ENCODE data around the gene RASGRP4.
A peak's percentile ranks its signal among the peaks of the same experiment; 100 is the strongest.
"Not testable (repeated sequence)": the region's sequence is repeated elsewhere in the genome, so short reads cannot be mapped to it uniquely, and the experiment has no call there.

The RASGRP4 gene

DNA sequence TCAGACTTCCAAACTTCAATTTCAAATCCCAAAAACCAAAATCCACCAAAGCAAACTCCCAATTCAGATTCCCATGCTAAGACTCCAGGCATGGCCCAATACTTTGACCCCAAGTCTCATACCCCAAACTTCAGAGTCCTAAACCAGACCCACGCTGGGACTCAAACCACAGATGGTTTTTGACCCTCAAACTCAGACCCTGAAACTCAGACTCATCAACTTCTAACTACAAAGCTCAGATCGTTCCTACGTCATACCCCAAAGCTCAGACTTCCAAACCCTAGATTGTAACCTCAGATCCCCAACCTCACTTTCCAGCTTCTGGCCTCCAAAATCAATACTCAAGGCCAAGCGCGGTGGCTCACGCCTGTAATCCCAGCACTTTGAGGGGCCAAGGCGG, 19.3 kb upstream of the RASGRP4 start:
- no peak for DNase-seq

DNA sequence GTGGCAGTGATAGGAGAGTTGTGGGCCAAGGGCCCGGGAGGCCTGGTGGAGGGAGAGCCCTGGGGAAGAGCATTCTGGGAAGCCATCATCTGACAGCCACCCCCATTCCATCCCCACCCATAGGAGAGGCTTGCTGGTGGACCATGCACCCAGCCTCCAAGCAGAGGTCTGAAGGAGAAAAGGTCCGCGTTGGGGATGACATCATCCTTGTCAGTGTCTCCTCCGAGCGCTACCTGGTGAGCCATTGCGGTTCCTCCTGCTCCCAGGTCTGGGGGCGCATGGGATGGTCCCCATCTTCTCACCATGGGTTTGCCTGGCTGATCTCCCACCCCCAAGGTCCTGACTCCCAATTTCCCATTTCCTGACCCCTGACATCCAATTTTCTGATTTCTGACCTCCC, 18.0 kb upstream of the RASGRP4 start:
- DNase-seq = no peak

DNA sequence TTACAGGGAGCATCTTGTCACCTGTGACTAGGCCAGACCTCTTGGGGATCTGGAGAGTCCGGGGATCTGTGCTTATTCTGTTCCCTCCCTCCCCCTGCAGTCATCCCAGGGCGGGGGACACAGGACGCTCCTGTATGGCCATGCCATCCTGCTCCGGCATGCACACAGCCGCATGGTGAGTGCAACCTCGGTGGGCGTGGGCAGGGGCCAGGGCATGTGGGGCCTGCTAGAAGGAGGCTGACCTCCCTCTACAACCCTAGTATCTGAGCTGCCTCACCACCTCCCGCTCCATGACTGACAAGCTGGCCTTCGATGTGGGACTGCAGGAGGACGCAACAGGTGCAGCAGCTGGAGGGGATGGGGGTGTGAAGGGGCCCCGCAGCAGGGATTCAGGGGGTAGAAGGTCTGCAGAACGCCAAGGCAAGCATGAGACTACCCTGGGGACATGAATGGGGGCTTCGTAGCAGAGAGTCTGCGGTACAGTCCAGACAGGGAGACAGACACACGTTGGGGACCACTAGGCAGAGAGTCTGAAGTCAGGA, 17.5 kb upstream of the RASGRP4 start:
- no peak for DNase-seq

DNA sequence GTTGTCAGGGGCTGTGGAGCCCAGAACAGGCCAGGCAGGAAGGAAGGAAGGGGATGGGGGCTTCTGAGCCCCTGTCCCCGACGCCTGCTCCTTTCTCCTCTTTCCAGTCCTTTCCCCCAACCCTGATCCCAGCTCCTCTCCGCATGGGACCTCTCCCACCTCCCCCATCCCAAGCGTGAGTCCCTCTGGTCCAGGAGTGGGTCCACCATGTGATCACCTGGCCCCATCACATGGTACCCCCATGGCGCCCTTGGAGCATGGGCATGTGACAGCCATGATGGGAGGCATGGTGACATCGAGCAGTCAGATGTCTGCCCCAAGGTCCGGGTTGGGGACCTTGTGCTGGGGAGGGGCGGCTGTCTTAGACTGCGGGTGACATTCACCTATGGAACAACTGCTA, 16.7 kb upstream of the RASGRP4 start:
- no peak for DNase-seq

DNA sequence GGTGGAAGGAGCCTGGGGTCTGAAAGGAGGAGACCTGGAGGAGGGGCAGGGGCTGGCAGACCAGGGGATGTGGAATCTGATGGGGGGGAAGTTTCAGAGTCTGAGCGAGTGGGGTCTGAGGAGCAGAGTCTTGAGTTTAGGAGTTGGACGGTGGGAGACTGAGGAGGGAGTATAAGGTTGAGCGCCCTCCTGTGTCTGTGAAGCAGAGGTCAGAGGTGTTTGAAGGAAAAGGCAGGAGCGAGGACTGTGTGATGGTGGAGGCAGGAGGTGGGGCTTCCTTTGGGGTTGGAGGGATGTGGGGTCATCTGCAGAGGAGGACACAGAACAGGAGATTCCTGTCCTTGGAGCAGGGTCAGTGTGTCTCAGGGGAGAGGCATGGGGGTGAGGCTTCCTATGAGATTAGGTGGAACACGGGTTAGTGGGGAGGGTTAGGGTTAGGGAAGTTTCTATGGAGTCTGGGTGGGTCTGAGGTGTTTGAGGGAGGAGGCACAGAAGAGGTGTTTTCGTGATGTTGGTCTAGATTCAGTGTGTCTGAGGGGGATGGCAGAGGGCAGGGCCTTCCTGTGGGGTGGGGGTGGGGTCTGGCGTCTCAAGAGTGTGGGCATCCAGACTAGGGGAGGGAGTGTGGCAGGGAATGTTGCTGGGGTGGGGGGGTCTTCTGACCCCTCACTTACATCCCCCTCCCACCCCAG, 15.8 kb upstream of the RASGRP4 start:
- no peak for DNase-seq

DNA sequence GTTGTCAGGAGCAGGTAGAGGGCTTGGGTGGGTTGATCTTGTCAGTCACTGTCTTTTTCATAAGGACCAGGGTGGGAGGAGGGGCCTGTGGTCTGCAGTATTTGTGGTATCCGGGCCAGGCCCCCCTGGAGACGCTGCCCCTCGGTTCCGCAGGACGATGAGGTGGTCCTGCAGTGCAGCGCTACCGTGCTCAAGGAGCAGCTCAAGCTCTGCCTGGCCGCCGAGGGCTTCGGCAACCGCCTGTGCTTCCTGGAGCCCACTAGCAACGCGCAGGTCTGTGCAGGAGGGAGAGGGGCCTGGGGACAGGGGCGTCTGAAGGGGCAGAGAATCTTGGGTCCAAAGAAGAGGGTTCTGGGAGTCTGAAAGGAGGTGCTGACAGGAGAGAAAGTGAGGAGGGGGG, 14.6 kb upstream of the RASGRP4 start:
- no peak for DNase-seq

DNA sequence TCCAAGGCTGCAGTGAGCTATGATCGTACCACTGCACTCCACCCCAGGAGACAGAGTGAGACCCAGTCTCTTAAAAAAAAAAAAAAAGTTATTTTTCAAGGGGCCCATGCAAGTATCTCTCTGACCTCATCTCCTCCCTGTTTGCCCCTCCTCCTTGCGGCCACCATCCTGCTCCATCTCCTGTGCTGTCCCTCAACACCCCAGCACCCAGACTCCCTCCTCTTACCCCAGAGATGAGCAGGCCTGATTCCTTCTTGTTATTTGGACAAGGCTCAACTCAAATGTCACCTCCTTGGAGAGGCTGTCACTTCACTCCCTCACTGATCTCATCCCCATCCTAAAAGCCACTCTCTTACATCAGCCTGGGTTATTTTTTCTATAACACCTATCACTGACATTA, 11.9 kb upstream of the RASGRP4 start:
- DNase-seq = no peak

DNA sequence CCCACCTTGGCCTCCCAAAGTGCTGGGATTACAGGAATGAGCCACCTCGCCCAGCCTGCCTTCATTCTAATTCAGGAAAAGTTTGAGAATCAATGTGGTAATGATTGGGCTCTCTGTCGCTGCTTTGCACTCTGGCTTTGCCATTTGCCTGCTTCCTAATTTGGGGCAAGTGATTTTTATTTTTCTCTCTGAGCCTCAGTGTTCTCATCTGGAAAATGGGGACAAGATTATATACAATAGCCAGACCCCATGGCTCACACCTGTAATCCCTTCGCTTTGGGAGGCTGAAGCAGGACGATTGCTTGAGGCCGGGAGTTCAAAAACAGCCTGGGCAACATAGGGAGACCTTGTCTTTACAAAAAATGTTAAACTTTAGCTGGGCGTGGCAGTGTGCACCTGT, 11.3 kb upstream of the RASGRP4 start:
- DNase-seq = no peak

DNA sequence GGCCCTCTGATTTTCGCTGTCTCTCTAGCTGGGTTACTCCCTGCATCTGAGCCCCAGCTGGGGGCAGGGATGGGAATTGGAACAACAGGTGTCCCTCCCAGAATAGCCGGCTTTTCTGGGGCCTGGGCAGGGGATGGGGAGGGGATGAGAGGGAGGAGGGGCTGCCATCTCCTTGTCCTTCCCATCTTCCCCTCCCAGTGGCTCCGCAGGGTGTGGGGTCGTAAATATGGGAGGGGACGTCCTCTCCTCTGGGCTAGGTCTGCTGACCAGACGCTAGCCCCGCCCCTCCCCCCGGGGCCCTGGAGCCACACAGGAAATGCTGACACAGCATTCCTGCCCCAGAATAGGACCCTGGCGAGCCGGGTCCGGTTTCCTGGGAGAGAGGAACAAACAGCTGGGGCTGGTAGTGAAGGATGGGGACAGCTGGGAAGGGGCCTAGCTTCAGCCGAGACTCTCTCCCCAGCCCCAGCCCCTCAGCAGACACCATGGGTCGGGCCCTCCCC, 8.6 kb upstream of the RASGRP4 start:
- DNase-seq = no peak

DNA sequence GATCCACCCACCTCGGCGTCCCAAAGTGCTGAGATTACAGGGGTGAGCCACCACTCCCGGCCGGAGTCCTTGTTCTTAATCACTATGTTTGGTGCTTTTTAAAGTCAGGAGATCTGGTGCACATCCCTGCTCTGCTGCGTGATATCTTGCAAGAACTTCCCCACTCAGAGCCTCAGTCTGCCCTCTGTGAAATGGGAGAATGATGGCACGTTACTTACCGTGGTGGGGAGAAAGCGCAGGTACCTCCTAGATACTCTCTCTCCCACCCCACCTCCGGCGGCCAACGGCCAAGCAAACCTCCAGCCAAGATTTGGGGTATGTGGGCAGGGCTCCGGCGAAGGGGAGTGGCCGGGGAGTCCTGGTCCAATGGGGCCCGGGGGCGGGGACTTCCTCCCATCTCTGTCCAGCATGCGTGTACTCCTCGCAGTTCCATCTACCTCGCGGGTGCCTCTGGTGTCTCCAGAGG, 7.3 kb upstream of the RASGRP4 start, which contains the start of gene RYR1:
RYR1 (plus strand) TSS at position 424 of the 466 bp plus-strand sequence. CDS start 139 bp downstream, outside the sequence.
- no peak for DNase-seq

DNA sequence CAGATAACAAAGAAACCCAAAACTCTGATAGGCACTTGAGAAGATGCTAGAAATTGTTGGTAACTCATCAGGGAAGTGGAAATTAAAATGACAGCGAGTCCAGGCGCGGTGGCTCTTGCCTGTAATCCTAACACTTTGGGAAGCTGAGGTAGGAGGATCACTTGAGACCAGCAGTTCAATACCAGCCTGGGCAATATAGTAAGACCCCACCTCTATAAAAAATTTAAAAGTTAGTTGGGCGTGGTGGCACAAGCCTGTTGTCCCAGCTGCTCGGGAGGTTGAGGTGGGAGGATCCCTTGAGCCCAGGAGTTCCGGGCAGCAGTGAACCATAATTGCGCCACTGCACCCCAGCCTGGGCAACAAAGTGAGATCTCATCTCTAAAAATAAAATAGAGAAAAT, 4.9 kb upstream of the RASGRP4 start:
- DNase-seq = no peak

DNA sequence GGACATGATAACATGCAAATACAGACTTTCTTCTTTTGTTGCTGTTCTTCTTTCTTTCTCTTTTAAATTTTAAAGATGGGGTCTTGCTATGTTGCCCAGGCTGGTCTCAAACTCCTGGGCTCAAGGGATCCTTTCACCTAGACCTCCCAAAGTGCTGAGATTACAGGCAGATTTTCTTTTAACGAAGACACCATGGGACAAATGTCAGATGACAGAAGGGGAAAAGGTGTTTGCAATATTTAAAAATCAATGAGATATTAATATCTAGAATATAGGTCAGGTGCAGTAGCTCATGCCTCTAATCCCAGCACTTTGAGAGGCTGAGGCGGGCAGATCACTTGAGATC, 3.8 kb upstream of the RASGRP4 start:
- no peak for DNase-seq

DNA sequence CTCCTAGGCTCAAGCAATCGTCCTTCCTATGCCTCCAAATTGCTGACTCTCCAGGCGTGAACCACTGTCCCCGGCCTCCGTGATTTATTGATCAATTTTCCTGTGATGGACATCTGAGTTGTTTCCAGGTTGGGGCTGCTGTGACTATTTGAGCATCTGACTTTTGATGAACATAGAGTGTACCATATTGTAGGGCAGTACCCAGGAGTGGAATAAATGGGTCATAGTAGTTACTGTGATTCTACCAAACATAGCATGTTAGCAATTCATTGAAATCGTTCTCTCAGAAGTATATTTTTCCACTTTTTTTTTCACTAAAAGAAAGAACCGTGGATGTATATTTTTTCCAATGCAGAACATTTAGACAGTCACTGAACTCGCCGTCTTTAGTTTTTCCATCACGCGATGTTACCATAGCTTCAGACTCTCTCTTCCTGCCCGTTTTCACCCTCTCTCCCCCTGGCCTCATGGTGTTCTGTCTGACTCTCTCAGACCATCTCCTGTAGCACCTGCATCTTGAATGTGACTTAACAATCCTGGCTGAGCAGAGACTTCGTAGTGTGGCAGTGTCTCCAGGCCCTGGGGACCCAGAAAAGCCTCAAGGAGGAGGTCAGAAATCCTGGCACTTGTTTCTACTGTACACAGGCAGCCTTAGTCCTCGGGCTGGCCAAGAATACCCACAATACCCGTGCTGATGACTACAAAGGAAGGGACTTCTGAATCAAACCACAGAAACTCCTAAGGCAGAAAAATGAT, 3.2 kb upstream of the RASGRP4 start:
- DNase-seq = no peak

DNA sequence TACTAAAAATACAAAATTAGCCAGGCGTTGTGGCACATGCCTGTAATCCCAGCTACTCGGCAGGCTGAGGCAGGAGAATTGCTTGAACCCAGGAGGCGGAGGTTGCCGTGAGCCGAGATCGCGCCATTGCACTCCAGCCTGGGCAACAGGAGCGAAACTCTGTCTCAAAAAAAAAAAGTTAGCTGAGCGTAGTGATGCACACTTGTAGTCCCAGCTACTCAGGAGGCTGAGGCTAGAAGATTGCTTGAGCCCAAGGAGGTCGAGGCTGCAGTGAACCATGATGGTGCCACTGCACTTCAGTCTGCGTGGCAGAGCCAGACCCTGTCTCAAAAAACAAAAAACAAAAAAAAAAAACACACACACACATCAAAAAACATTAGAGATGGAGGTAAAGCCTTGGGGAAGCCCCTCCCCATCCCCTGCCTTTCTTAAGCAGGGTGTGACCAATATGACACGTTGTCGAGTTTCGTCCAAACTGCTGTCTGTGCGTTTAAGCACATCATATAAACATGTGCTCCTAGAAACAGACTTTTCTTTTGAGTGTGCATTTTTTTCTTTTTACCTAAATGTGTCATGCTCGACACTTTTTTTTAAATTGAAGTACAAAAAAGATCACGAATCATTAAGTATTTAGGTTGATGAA, 1.1 kb upstream of the RASGRP4 start:
- not testable (repeated sequence) for DNase-seq

DNA sequence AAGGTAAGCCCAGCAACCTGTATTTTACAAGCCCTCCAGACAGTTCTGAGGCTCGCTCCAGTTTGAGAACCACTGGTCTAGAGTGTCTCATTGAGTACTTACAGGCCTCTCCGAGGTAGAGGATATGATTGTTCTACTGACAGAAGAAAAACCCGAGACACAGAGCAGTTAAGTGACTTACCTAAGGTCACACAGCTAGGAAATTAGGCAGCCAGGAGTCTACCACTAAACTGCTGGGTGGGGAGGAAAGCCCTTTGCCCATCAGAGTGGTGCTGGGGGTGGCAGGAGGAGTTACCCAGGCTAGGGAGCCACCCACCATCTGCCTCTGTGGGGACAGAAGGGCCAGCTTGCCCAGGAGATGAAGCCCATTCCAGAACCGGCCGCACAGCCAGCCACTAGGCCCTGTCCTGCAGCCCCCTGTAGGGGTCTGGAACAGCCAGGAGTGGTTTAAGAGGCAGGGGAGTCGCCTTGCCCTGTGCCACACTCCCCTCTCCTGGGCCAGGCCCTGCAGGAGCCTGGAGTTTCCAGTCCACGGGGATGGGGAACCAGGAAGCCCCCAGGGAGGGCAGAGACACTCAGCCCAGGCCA, 703 bp downstream of the RASGRP4 start:
- DNase-seq = no peak

DNA sequence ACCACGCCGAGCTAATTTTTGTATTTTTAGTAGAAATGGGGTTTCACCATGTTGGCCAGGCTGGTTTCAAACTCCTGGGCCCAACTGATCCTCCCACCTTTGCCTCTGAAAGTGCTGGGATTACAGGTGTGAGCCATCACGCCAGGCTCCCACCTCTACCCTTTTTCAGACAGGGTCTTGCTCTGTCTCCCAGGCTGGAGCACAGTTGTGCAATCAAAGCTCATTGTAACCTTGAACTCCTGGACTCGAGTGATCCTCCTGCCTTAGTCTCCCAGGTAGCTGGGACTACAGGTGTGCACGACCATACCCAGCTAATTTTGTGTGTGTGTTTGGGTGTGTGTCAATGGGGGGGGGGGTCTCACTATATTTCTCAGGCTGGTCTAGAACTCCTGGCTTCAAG, 1.7 kb downstream of the RASGRP4 start:
- no peak for DNase-seq

DNA sequence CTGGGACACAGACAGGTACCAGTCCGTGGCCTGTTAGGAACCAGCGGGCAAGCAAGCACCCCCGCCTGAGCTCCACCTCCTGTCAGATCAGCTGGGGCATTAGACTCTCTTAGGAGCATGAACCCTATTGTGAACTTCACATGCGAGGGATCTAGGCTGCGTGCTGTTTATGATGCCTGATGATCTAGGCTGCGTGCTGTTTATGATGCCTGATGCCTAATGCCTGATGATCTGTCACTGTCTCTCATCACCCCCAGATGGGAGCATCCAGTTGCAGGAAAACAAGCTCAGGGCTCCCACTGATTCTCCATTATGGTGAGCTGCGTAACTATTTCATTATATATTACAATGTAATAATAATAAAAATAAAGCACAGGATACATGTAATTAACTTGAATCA, 3.6 kb downstream of the RASGRP4 start:
- no peak for DNase-seq

DNA sequence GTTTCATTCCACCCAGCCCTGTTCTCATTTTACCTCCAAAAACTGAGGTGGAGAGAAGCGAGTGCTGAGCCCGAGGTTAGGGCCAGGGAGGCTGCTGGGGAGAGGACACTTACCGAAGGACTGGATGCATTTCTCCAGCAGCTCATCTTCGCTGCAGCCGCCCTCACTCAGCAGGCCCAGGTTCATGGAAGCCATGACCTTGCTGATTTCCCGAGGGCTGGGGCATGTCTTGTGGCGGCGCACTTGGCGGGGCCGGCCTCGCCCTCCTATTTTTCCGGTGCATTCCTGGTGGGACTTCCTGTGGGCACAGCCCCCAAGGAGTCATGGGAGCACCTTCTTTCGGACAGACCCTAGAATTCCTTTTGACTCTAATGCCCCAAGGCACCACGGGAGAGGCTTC, 4.2 kb downstream of the RASGRP4 start:
- no peak for DNase-seq

DNA sequence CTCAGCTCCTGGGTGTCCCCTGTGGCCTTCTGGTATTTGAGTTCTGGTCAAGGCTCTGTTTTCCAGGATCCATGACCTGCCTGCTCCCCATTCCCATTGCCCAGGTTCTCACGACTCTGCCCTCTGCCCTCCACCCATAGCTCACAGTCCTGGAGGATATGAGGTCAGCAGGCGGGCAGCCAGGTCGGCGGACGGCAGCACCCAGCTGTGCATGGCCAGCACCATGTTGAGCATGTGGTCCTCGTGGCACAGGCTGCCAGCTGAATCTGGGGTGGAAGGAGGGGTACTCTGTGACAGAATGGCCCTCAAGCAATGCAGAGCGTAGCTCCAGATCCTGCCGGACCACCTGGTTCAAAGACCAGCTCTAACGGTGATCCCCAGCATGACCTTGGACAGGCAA, 5.1 kb downstream of the RASGRP4 start:
- no peak for DNase-seq

DNA sequence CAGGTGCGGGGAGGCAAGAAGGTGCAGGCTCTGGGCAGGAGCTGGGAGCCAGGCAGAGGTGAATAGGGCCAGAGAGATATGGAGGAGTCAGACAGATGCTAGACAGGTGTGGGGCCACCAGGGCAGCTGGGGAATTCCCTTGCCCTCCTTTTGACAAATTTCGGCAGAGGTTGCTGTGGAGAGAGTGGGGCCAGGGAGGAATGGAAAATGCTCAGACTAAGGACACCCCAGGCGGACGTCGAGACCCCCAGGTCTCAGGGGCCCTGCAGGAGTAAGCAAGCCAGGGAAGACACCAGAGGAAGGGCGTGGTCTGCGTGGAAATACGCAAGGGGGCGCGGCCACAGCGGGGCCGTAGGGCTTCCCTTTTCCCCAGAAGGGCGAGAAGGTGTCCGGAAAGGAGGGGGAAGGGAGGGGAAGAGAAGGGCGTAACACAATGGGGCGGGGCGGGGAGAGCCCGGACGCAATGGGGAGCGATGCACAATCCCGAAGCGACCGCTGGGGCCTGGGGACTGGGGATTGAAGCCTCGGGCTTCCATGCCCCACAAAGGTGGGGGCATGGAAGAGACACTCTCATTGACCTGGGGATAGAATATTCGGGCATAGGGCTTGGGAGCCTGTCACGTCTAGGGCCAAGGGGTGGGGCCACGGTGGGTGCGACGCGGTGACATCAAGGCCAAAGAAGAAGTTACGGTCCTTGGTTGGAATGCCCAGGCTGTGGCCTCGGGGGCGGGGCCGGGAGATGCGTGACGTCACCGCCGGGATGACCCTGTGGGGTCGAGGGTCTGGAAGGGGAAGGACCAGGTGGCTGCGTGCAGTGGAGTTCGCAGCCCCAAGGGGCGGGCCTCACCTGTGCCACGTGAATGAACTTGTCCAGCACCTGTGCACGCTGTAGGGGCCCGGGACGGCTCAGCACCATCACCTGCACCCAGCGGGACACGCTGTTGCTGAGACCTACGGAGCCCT, 8.2 kb downstream of the RASGRP4 start:
- DNase-seq = peak; percentile 3

DNA sequence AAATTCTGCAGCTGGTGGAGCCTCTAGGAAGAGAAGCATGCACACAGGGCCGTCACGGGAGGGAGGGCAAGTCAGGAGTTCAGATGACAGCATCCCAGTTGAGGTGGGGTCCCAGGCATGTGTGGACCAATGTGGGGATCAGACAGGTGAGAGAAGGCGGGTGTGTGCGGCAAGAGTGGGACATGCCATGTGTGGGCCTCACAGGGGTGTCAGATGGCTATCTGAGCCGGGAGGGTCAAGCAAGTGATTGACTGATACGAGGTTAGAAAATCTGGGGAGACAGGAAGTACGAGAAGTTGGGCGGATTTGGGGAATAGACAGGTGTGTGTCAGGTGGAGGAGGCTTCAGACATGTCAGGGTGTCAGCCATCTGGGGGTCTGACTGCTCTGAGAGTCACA, 8.9 kb downstream of the RASGRP4 start:
- no peak for DNase-seq

DNA sequence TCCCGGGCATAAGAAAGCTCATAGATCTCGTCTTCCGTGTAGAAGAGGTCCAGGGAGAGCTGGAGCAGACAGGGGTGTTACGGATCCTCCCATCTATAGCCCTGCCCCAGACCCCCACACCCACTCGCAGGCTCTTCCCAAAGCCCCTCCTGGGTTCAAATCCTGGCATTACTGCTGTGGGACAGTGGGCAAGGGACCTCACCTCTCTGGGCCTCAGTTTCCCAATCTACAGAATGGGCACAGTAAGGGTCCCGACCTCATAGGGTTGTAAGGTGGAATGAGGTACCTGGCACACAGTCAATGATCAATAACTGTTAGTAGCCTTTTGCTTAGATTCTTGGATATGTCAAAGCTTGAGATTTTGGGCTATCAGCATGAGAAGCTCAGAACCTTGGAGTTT, 12.6 kb downstream of the RASGRP4 start:
- DNase-seq = no peak
